Endothelial cell of umbilical vein (primary cell): Measurements from ENCODE around the gene CHSY3. TPM values are rescaled to one million over a fixed set of nuclear protein-coding genes. Genes with fewer than 3 reads are reported as not detected.

Experiments
- BruUV-seq: library from RNA; stranded (reverse); fragments of 400-500 nt; replicated peaks from 2 replicates; lab custom pipeline; 2021; lab: Mats Ljungman, UMichigan
- CTCF ChIA-PET: fragments of 300-600, 350-600 bp; sonication (Branson Sonifier 250); formaldehyde crosslinking; loops from one replicate; lab custom pipeline; 2021; ENCODE audit warnings: antibody characterized with exemption, inconsistent platforms; lab: Charles Lee
- POLR2A ChIA-PET: fragments of 300-600, 350-600 bp; sonication (Branson Sonifier 250); formaldehyde crosslinking; loops from one replicate; lab custom pipeline; 2021; ENCODE audit warnings: antibody characterized with exemption, inconsistent platforms; lab: Charles Lee
- DNase-seq: peaks from one replicate; pipeline ENCODE4 v3.0.0-alpha.2; 2011; ENCODE audit warnings: low read depth, low spot score
- FAIRE-seq: peaks from 2 replicates; lab custom pipeline; 2011; peaks lifted over from hg19 to GRCh38; lab: Jason Lieb, UNC
- H2AFZ ChIP-seq: 2 replicates; pipeline ENCODE4 v1.6.0; 2012; ENCODE audit warnings: low read depth, low read length, control low read depth, inconsistent platforms
- H3K27ac ChIP-seq: 2 replicates; pipeline ENCODE4 v1.5.1; 2011; ENCODE audit warnings: low read depth, mild to moderate bottlenecking, control low read depth, low read length, moderate library complexity; ENCODE audit not compliant: insufficient read depth
- H3K27me3 ChIP-seq, 2 experiments: 2 replicates each; pipeline versions ENCODE4 v1.6.0 to v1.6.1; 2011; ENCODE audit warnings: low read length in 2 of 2, mixed read lengths in 1 of 2; ENCODE audit not compliant: control insufficient read depth in 2 of 2, insufficient read depth in 2 of 2
- H3K36me3 ChIP-seq, 2 experiments: 2 replicates in 1 of 2; 3 replicates in 1 of 2; pipeline ENCODE4 v1.5.1; 2011; ENCODE audit warnings: low read length in 2 of 2, mild to moderate bottlenecking in 1 of 2, moderate library complexity in 1 of 2; ENCODE audit not compliant: control insufficient read depth in 2 of 2, insufficient read depth in 2 of 2; ENCODE audit errors: extremely low read depth in 1 of 2
- H3K4me1 ChIP-seq: 3 replicates; pipeline ENCODE4 v1.5.1; 2011; ENCODE audit warnings: mild to moderate bottlenecking, low read length; ENCODE audit not compliant: control insufficient read depth, insufficient read depth; ENCODE audit errors: extremely low read depth
- H3K4me2 ChIP-seq: 2 replicates; pipeline ENCODE4 v1.6.1; 2011; ENCODE audit warnings: low read length, control low read depth, mixed read lengths; ENCODE audit not compliant: insufficient read depth
- H3K4me3 ChIP-seq, 3 experiments: fragments of 200-600 bp in 1 of 3; sonication (generic), shearing (Covaris generic) in 1 of 3; replicated peaks in 1 of 3; 2 replicates each; pipeline ENCODE4 v1.5.1; 2011 to 2016; ENCODE audit warnings: control low read depth in 3 of 3, low read length in 3 of 3, mild to moderate bottlenecking in 2 of 3, inconsistent platforms in 1 of 3, low read depth in 1 of 3, moderate library complexity in 1 of 3; ENCODE audit not compliant: insufficient read depth in 1 of 3
- H3K79me2 ChIP-seq: 2 replicates; pipeline ENCODE4 v1.6.0; 2012; ENCODE audit warnings: low read length, inconsistent platforms; ENCODE audit not compliant: control insufficient read depth, insufficient read depth
- H3K9ac ChIP-seq: replicated peaks from 2 replicates; pipeline ENCODE3; 2011; ENCODE audit warnings: low read length, control low read depth; ENCODE audit not compliant: insufficient read depth; ENCODE audit errors: extremely low read depth
- H3K9me1 ChIP-seq: replicated peaks from 3 replicates; pipeline ENCODE4 v1.6.0; 2011; ENCODE audit warnings: mild to moderate bottlenecking, low read length; ENCODE audit not compliant: control insufficient read depth, insufficient read depth; ENCODE audit errors: extremely low read depth
- H3K9me3 ChIP-seq: replicated peaks from 2 replicates; pipeline ENCODE4 v1.5.1; 2012; ENCODE audit warnings: low read length, inconsistent platforms; ENCODE audit not compliant: control insufficient read depth, insufficient read depth
- H4K20me1 ChIP-seq: replicated peaks from 2 replicates; pipeline ENCODE3; 2011; ENCODE audit warnings: mild to moderate bottlenecking, low read length; ENCODE audit not compliant: control insufficient read depth, insufficient read depth; ENCODE audit errors: extremely low read depth
- JUN ChIP-seq: IDR thresholded peaks from 2 replicates; pipeline ENCODE4 v1.6.1; 2011; ENCODE audit warnings: borderline replicate concordance, low read depth; ENCODE audit not compliant: insufficient read length, insufficient read depth
- MYC ChIP-seq: IDR thresholded peaks from one replicate; pipeline ENCODE4 v1.6.1; 2011; ENCODE audit warnings: mild to moderate bottlenecking, low read depth, low read length
- dilution Hi-C: fragments of 300-500 bp; cut with MboI; formaldehyde crosslinking; loops from one replicate; pipeline ENCODE4 v1.15.0; 2019; ENCODE audit warnings: low sequenced_read_pairs; ENCODE audit not compliant: extremely low pct_ligation_motif_present
- intact Hi-C: fragments of 100-400 bp; cut with micrococcal nuclease; formaldehyde crosslinking; loops from one replicate; pipeline ENCODE4 v1.10.0; 2022
- polyA plus RNA-seq, 4 experiments: library from polyadenylated mRNA; depleted of rRNA in 3 of 4; stranded (reverse) in 3 of 4; unstranded in 1 of 4; fragments of >200 nt; gene quantifications; 2 replicates each; pipeline versions ENCODE4 v1.2.1 to v1.2.3, GENCODE V29; 2011 to 2012; ENCODE audit warnings: missing spikeins in 1 of 4
- total RNA-seq: library from RNA; stranded (reverse); gene quantifications from 2 replicates; pipeline ENCODE4 v1.2.3, GENCODE V29; 2021
- TF ChIP-seq, protein P1 (sequence below), 2 donors: IDR thresholded peaks; 1 replicate in 1 of 2; 2 replicates in 1 of 2; pipeline ENCODE4 v1.5.1; 2011; ENCODE audit warnings: low read length in 2 of 2, mild to moderate bottlenecking in 2 of 2, moderate library complexity in 2 of 2, control low read depth in 1 of 2, inconsistent platforms in 1 of 2, low read depth in 1 of 2; ENCODE audit not compliant: insufficient read depth in 1 of 2; ENCODE audit errors: extremely low read depth in 1 of 2

The CHSY3 gene
- total and polyA plus RNA-seq, 2 donors (not counting 3 experiments of a cell fraction or from before 2014, with no cell fraction given): 2.2 to 8.4 TPM

DNA sequence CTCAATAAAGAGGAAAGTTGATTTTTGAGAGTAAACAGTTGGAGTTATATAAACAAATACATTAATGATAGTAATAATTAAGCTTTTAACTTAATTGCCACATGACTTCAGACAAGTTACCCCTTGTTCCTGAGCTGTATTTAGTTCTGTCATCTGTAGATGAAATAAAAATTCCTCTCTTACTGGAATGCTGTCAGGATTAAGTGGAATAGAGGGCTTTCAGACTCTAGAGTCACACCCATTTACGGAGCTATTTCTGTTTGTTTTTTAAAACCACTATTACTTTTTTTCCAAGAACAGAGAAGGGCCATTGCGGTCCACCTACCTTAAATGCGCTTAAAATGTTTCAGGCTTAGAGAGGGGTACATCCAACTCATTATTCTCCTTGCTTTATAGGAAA, 170.6 kb downstream of the CHSY3 start:
- BruUV-seq: no TSS peak
- FAIRE-seq: no peak
- Histone ChIP-seq H3K4me1 (no peaks in the 10 kb centered on the region), H3K9me1 (no peaks in the 10 kb centered on the region), H4K20me1 (no peaks in the 10 kb centered on the region), H2AFZ (no peak overlapping the region), H3K9ac (no peak overlapping the region), H3K79me2 (no peaks in the 10 kb centered on the region), H3K4me2 (no peak overlapping the region), H3K27me3 (no peaks in the 10 kb centered on the region), H3K27ac (no peak overlapping the region), H3K36me3 (no peaks in the 10 kb centered on the region), H3K9me3 (no peaks in the 10 kb centered on the region), H3K4me3 (no peak overlapping the region)
- CTCF ChIA-PET: no interaction called here
- no peak for DNase-seq
- POLR2A ChIA-PET: no interaction called here
- dilution Hi-C loops: no loop called here
- no peak for TF ChIP-seq JUN
- TF ChIP-seq, protein P1, sequence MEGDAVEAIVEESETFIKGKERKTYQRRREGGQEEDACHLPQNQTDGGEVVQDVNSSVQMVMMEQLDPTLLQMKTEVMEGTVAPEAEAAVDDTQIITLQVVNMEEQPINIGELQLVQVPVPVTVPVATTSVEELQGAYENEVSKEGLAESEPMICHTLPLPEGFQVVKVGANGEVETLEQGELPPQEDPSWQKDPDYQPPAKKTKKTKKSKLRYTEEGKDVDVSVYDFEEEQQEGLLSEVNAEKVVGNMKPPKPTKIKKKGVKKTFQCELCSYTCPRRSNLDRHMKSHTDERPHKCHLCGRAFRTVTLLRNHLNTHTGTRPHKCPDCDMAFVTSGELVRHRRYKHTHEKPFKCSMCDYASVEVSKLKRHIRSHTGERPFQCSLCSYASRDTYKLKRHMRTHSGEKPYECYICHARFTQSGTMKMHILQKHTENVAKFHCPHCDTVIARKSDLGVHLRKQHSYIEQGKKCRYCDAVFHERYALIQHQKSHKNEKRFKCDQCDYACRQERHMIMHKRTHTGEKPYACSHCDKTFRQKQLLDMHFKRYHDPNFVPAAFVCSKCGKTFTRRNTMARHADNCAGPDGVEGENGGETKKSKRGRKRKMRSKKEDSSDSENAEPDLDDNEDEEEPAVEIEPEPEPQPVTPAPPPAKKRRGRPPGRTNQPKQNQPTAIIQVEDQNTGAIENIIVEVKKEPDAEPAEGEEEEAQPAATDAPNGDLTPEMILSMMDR (IDR thresholded peaks at IDR 0.05; ENCODE audit: extremely low read depth in 1 of 2, insufficient read depth in 1 of 2, low read depth in 1 of 2, low read length in 2 of 2): no peak
- intact Hi-C loops: no loop called here

DNA sequence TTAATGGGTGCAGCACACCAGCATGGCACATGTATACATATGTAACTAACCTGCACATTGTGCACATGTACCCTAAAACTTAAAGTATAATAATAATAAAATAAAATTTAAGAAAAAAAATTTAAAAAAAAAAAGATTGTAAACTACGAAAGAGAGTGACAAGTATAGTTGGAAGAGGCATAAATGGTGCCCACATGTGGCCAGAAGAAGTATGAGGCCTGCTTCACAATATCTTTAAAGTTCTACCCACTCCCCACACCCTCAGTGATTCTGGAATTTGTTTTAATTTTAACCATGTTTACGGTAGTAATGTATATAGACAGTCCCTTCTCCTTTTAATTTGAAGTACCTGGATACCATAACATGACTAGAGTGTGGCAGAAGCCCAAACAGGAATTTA, 172.7 kb downstream of the CHSY3 start:
- Histone ChIP-seq H3K4me3 (no peak overlapping the region), H4K20me1 (no peaks in the 10 kb centered on the region), H2AFZ (no peak overlapping the region), H3K27ac (no peak overlapping the region), H3K27me3 (no peaks in the 10 kb centered on the region), H3K79me2 (no peaks in the 10 kb centered on the region), H3K4me1 (no peaks in the 10 kb centered on the region), H3K9ac (no peak overlapping the region), H3K9me3 (no peaks in the 10 kb centered on the region), H3K9me1 (no peaks in the 10 kb centered on the region), H3K36me3 (no peaks in the 10 kb centered on the region), H3K4me2 (no peak overlapping the region)
- no TSS peak for BruUV-seq
- intact Hi-C loops: no loop called here
- DNase-seq: no peak
- ChIA-PET POLR2A (no interaction called here), CTCF (no interaction called here)
- TF ChIP-seq MYC: no peak
- TF ChIP-seq, protein P1 (IDR thresholded peaks at IDR 0.05; ENCODE audit: extremely low read depth in 1 of 2, insufficient read depth in 1 of 2, low read depth in 1 of 2, low read length in 2 of 2): peak in 1 of 2 donors; percentile 12
- FAIRE-seq: no peak
- dilution Hi-C loops: no loop called here
